Measurements from ENCODE around the gene LRRC25. TPM values are rescaled to one million over a fixed set of nuclear protein-coding genes. Genes with fewer than 3 reads are reported as not detected.
"Not testable (repeated sequence)": the region's sequence is repeated elsewhere in the genome, so short reads cannot be mapped to it uniquely, and the experiment has no call there.

LRRC25 gene
- total and polyA plus RNA-seq, 2 of the 4 experiments (the other 2 are of a cell fraction) = 0.03 TPM; not detected in 1

GRCh38 chr19:18405754-18406153 lies 8.3 kb upstream of the LRRC25 start:
- H3K9me3 ChIP-seq (ENCODE audit: control insufficient read depth, insufficient read depth, low read length); H3K27me3 ChIP-seq (ENCODE audit: control insufficient read depth, insufficient read depth, low read length); H4K5ac ChIP-seq (ENCODE audit: low read depth, low read length); H3K36me3 ChIP-seq (ENCODE audit: control insufficient read depth, insufficient read depth, low read length); intact Hi-C loops (cut with micrococcal nuclease); H4K8ac ChIP-seq (ENCODE audit: low read depth in 2 of 2, low read length in 2 of 2); H4K20me1 ChIP-seq (ENCODE audit: insufficient read depth, low read length); H2AK5ac ChIP-seq (ENCODE audit: low read depth, low read length); H3K79me1 ChIP-seq (ENCODE audit: low read depth in 1 of 2, low read length in 2 of 2); ATAC-seq (ENCODE audit: low read depth); CTCF ChIA-PET; BruUV-seq (replicated peaks); H3K56ac ChIP-seq (ENCODE audit: extremely low read depth, insufficient read depth, low read length); H3K9ac ChIP-seq (ENCODE audit: low read depth, low read length); H3K9me1 ChIP-seq (ENCODE audit: insufficient read depth, low read length); H3K4me2 ChIP-seq (ENCODE audit: low read depth, low read length); H3K18ac ChIP-seq (ENCODE audit: low read depth, low read length); DNase-seq; H3K27ac ChIP-seq (ENCODE audit: insufficient read depth, low read length); H3K23ac ChIP-seq (ENCODE audit: low read depth, low read length); H2BK120ac ChIP-seq (ENCODE audit: low read depth, low read length); H2BK5ac ChIP-seq (ENCODE audit: low read depth, low read length, poor library complexity, severe bottlenecking); H4K91ac ChIP-seq (ENCODE audit: insufficient read depth, low read depth, low read length); H2BK20ac ChIP-seq (ENCODE audit: low read depth, low read length); POLR2A ChIA-PET (ENCODE audit: unreplicated experiment); H2AFZ ChIP-seq (replicated peaks; ENCODE audit: low read length, poor library complexity); H2BK15ac ChIP-seq (ENCODE audit: low read depth, low read length); H3K14ac ChIP-seq (replicated peaks; ENCODE audit: low read depth, low read length); dilution Hi-C loops (cut with HindIII; ENCODE audit: low sequenced_read_pairs, unreplicated experiment); H3K4ac ChIP-seq (ENCODE audit: low read depth, low read length); H3K4me1 ChIP-seq (ENCODE audit: control insufficient read depth, insufficient read depth, low read length); H3K4me3 ChIP-seq (ENCODE audit: insufficient read depth, low read depth, low read length); H2AK9ac ChIP-seq (replicated peaks; ENCODE audit: low read depth, low read length, poor library complexity): not testable (repeated sequence)
- in situ Hi-C loops (cut with MboI; ENCODE audit: low sequenced_read_pairs) = loop anchor here (5.0 to 10.0 kb wide), 2 partner anchors 53 to 131 kb away; partner anchors contain the start of gene IQCN
- 100% methylated on average over 6 of the region's 11 CpGs; no CpG with 5 or more reads in 1 of the 2 experiments for WGBS, 2 experiments (ENCODE audit: extremely low coverage in 2 of 2, insufficient read length in 1 of 2)

- H4K8ac ChIP-seq (ENCODE audit: low read depth in 2 of 2, low read length in 2 of 2); ATAC-seq (ENCODE audit: low read depth); dilution Hi-C loops (cut with HindIII; ENCODE audit: low sequenced_read_pairs, unreplicated experiment); POLR2A ChIA-PET (ENCODE audit: unreplicated experiment); H2BK5ac ChIP-seq (ENCODE audit: low read depth, low read length, poor library complexity, severe bottlenecking); H3K23ac ChIP-seq (ENCODE audit: low read depth, low read length); H2AK9ac ChIP-seq (replicated peaks; ENCODE audit: low read depth, low read length, poor library complexity); H3K9me1 ChIP-seq (ENCODE audit: insufficient read depth, low read length); H2BK20ac ChIP-seq (ENCODE audit: low read depth, low read length); H3K56ac ChIP-seq (ENCODE audit: extremely low read depth, insufficient read depth, low read length); H2BK15ac ChIP-seq (ENCODE audit: low read depth, low read length); BruUV-seq (replicated peaks); H3K79me1 ChIP-seq (ENCODE audit: low read depth in 1 of 2, low read length in 2 of 2); intact Hi-C loops (cut with micrococcal nuclease); H3K14ac ChIP-seq (replicated peaks; ENCODE audit: low read depth, low read length); H4K5ac ChIP-seq (ENCODE audit: low read depth, low read length); H3K4ac ChIP-seq (ENCODE audit: low read depth, low read length); CTCF ChIA-PET; H3K27me3 ChIP-seq (ENCODE audit: control insufficient read depth, insufficient read depth, low read length); H3K36me3 ChIP-seq (ENCODE audit: control insufficient read depth, insufficient read depth, low read length); H3K4me2 ChIP-seq (ENCODE audit: low read depth, low read length); H2AFZ ChIP-seq (replicated peaks; ENCODE audit: low read length, poor library complexity); H3K4me3 ChIP-seq (ENCODE audit: insufficient read depth, low read depth, low read length); H4K20me1 ChIP-seq (ENCODE audit: insufficient read depth, low read length); H3K9ac ChIP-seq (ENCODE audit: low read depth, low read length); H3K9me3 ChIP-seq (ENCODE audit: control insufficient read depth, insufficient read depth, low read length); DNase-seq; H3K27ac ChIP-seq (ENCODE audit: insufficient read depth, low read length); H3K18ac ChIP-seq (ENCODE audit: low read depth, low read length); H4K91ac ChIP-seq (ENCODE audit: insufficient read depth, low read depth, low read length): not testable (repeated sequence)
- Histone ChIP-seq H3K4me1 (ENCODE audit: control insufficient read depth, insufficient read depth, low read length) (peaks cover 11% of the 10 kb centered on the region), H2AK5ac (ENCODE audit: low read depth, low read length) (peak overlapping the region; percentile 27; the same call in 1 of the 2 replicates), H2BK120ac (ENCODE audit: low read depth, low read length) (peak overlapping the region; percentile 53; the same call in 1 of the 2 replicates)
- in situ Hi-C loops (cut with MboI; ENCODE audit: low sequenced_read_pairs) = loop anchor here (10.0 kb wide), 1 partner anchor 128 kb away; the partner anchor contains the start of gene IQCN
- 80% methylated on average over 6 of the region's 18 CpGs; no CpG with 5 or more reads in 1 of the 2 experiments for WGBS, 2 experiments (ENCODE audit: extremely low coverage in 2 of 2, insufficient read length in 1 of 2)
Observed at GRCh38 chr19:18402455-18403248, 5.2 kb upstream of the LRRC25 start.
